ENCODE data around the gene STXBP6.
A peak's percentile ranks its signal among the peaks of the same experiment; 100 is the strongest.

Gene STXBP6

GRCh38 chr14:24861083-24861630 lies 188.8 kb downstream of the STXBP6 start:
- Histone ChIP-seq H3K27ac (ENCODE audit: insufficient read depth in 1 of 2, low read depth in 1 of 2, low read length in 2 of 2, poor library complexity in 1 of 2, severe bottlenecking in 2 of 2) (no peak overlapping the region), H3K9me3 (ENCODE audit: control extremely low read depth in 1 of 5, control insufficient read depth in 4 of 5, insufficient read depth in 2 of 5, low read depth in 1 of 5, low read length in 4 of 5) (no peaks in the 10 kb centered on the region), H3K4me3 (ENCODE audit: control insufficient read depth in 1 of 7, extremely low read depth in 1 of 7, insufficient read depth in 4 of 7, low read depth in 2 of 7, low read length in 6 of 7) (no peak overlapping the region), H3K27me3 (replicated peaks in 2 of 5; ENCODE audit: control insufficient read depth in 4 of 5, insufficient read depth in 5 of 5, low read length in 4 of 5) (no peaks in the 10 kb centered on the region), H3K4me1 (ENCODE audit: control extremely low read depth in 1 of 4, control insufficient read depth in 4 of 4, insufficient read depth in 4 of 4, low read length in 3 of 4) (peaks cover 0 to 21% (median 11%) of the 10 kb centered on the region in 4 experiments), H3K36me3 (ENCODE audit: control insufficient read depth in 4 of 4, insufficient read depth in 4 of 4, low read length in 3 of 4) (no peaks in the 10 kb centered on the region)
- ChIA-PET POLR2A (no interaction called here), CTCF (no interaction called here)
- DNase-seq = peak; percentile 11 to 73 (median 54)
- 62% methylated on average over 3 of the region's 4 CpGs for WGBS (ENCODE audit: insufficient coverage)

- no peaks in the 10 kb centered on the region for H3K27me3 ChIP-seq (replicated peaks in 2 of 5; ENCODE audit: control insufficient read depth in 4 of 5, insufficient read depth in 5 of 5, low read length in 4 of 5)
- ChIA-PET POLR2A (interaction anchor here (0.5 kb wide), 1 partner anchor 79 kb away, joined by 8 read pairs; no protein-coding TSS in a partner anchor), CTCF (no interaction called here)
- peaks cover 0 to 21% (median 11%) of the 10 kb centered on the region in 4 experiments for H3K4me1 ChIP-seq (ENCODE audit: control extremely low read depth in 1 of 4, control insufficient read depth in 4 of 4, insufficient read depth in 4 of 4, low read length in 3 of 4)
- WGBS (ENCODE audit: insufficient coverage) = 90% methylated on average over 5 of the region's 5 CpGs
- H3K9me3 ChIP-seq (ENCODE audit: control extremely low read depth in 1 of 5, control insufficient read depth in 4 of 5, insufficient read depth in 2 of 5, low read depth in 1 of 5, low read length in 4 of 5) = no peaks in the 10 kb centered on the region
- H3K27ac ChIP-seq (ENCODE audit: insufficient read depth in 1 of 2, low read depth in 1 of 2, low read length in 2 of 2, poor library complexity in 1 of 2, severe bottlenecking in 2 of 2) = no peak overlapping the region
- DNase-seq = no peak
- no peak overlapping the region for H3K4me3 ChIP-seq (ENCODE audit: control insufficient read depth in 1 of 7, extremely low read depth in 1 of 7, insufficient read depth in 4 of 7, low read depth in 2 of 7, low read length in 6 of 7)
- no peaks in the 10 kb centered on the region for H3K36me3 ChIP-seq (ENCODE audit: control insufficient read depth in 4 of 4, insufficient read depth in 4 of 4, low read length in 3 of 4)
Observed at GRCh38 chr14:24859559-24859958, 190.4 kb downstream of the STXBP6 start.

- DNase-seq = no peak
- ChIA-PET POLR2A (no interaction called here), CTCF (interaction anchor here (0.6 to 1.0 kb wide), 2 partner anchors 13 to 51 kb away, joined by 3 read pairs; no protein-coding TSS in a partner anchor)
- Histone ChIP-seq H3K36me3 (ENCODE audit: control insufficient read depth in 4 of 4, insufficient read depth in 4 of 4, low read length in 3 of 4) (no peaks in the 10 kb centered on the region), H3K4me3 (ENCODE audit: control insufficient read depth in 1 of 7, extremely low read depth in 1 of 7, insufficient read depth in 4 of 7, low read depth in 2 of 7, low read length in 6 of 7) (no peak overlapping the region), H3K9me3 (ENCODE audit: control extremely low read depth in 1 of 5, control insufficient read depth in 4 of 5, insufficient read depth in 2 of 5, low read depth in 1 of 5, low read length in 4 of 5) (no peaks in the 10 kb centered on the region), H3K4me1 (ENCODE audit: control extremely low read depth in 1 of 4, control insufficient read depth in 4 of 4, insufficient read depth in 4 of 4, low read length in 3 of 4) (peaks cover 0 to 14% (median 6%) of the 10 kb centered on the region in 4 experiments), H3K27ac (ENCODE audit: insufficient read depth in 1 of 2, low read depth in 1 of 2, low read length in 2 of 2, poor library complexity in 1 of 2, severe bottlenecking in 2 of 2) (no peak overlapping the region), H3K27me3 (replicated peaks in 2 of 5; ENCODE audit: control insufficient read depth in 4 of 5, insufficient read depth in 5 of 5, low read length in 4 of 5) (no peaks in the 10 kb centered on the region)
- WGBS (ENCODE audit: insufficient coverage) = 100% methylated on average over 1 of the region's 4 CpGs
Observed at GRCh38 chr14:24858684-24859083, 191.3 kb downstream of the STXBP6 start.

GRCh38 chr14:24858052-24858451 lies 191.9 kb downstream of the STXBP6 start:
- Histone ChIP-seq H3K27ac (ENCODE audit: insufficient read depth in 1 of 2, low read depth in 1 of 2, low read length in 2 of 2, poor library complexity in 1 of 2, severe bottlenecking in 2 of 2) (no peak overlapping the region), H3K27me3 (replicated peaks in 2 of 5; ENCODE audit: control insufficient read depth in 4 of 5, insufficient read depth in 5 of 5, low read length in 4 of 5) (no peaks in the 10 kb centered on the region), H3K4me1 (ENCODE audit: control extremely low read depth in 1 of 4, control insufficient read depth in 4 of 4, insufficient read depth in 4 of 4, low read length in 3 of 4) (peaks cover 0 to 11% (median 5%) of the 10 kb centered on the region in 4 experiments), H3K9me3 (ENCODE audit: control extremely low read depth in 1 of 5, control insufficient read depth in 4 of 5, insufficient read depth in 2 of 5, low read depth in 1 of 5, low read length in 4 of 5) (no peaks in the 10 kb centered on the region), H3K36me3 (ENCODE audit: control insufficient read depth in 4 of 4, insufficient read depth in 4 of 4, low read length in 3 of 4) (no peaks in the 10 kb centered on the region), H3K4me3 (ENCODE audit: control insufficient read depth in 1 of 7, extremely low read depth in 1 of 7, insufficient read depth in 4 of 7, low read depth in 2 of 7, low read length in 6 of 7) (no peak overlapping the region)
- DNase-seq = no peak
- ChIA-PET CTCF (interaction anchor here (1.0 kb wide), 1 partner anchor 12 kb away, joined by 3 read pairs; no protein-coding TSS in a partner anchor), POLR2A (no interaction called here)
- WGBS (ENCODE audit: insufficient coverage) = 100% methylated on average over 4 of the region's 4 CpGs

GRCh38 chr14:24857277-24857676 lies 192.7 kb downstream of the STXBP6 start:
- DNase-seq = no peak
- no CpG with 5 or more reads among the region's 1 CpG for WGBS (ENCODE audit: insufficient coverage)
- Histone ChIP-seq H3K36me3 (ENCODE audit: control insufficient read depth in 4 of 4, insufficient read depth in 4 of 4, low read length in 3 of 4) (no peaks in the 10 kb centered on the region), H3K27ac (ENCODE audit: insufficient read depth in 1 of 2, low read depth in 1 of 2, low read length in 2 of 2, poor library complexity in 1 of 2, severe bottlenecking in 2 of 2) (no peak overlapping the region), H3K27me3 (replicated peaks in 2 of 5; ENCODE audit: control insufficient read depth in 4 of 5, insufficient read depth in 5 of 5, low read length in 4 of 5) (no peaks in the 10 kb centered on the region), H3K9me3 (ENCODE audit: control extremely low read depth in 1 of 5, control insufficient read depth in 4 of 5, insufficient read depth in 2 of 5, low read depth in 1 of 5, low read length in 4 of 5) (no peaks in the 10 kb centered on the region), H3K4me3 (ENCODE audit: control insufficient read depth in 1 of 7, extremely low read depth in 1 of 7, insufficient read depth in 4 of 7, low read depth in 2 of 7, low read length in 6 of 7) (no peak overlapping the region), H3K4me1 (ENCODE audit: control extremely low read depth in 1 of 4, control insufficient read depth in 4 of 4, insufficient read depth in 4 of 4, low read length in 3 of 4) (peaks cover 0 to 11% (median 5%) of the 10 kb centered on the region in 4 experiments)
- ChIA-PET POLR2A (no interaction called here), CTCF (no interaction called here)

- ChIA-PET CTCF (interaction anchor here (0.6 kb wide), 1 partner anchor 271 kb away, joined by 3 read pairs; no protein-coding TSS in a partner anchor), POLR2A (no interaction called here)
- Histone ChIP-seq H3K4me3 (ENCODE audit: control insufficient read depth in 1 of 7, extremely low read depth in 1 of 7, insufficient read depth in 4 of 7, low read depth in 2 of 7, low read length in 6 of 7) (no peak overlapping the region), H3K9me3 (ENCODE audit: control extremely low read depth in 1 of 5, control insufficient read depth in 4 of 5, insufficient read depth in 2 of 5, low read depth in 1 of 5, low read length in 4 of 5) (no peaks in the 10 kb centered on the region), H3K27me3 (replicated peaks in 2 of 5; ENCODE audit: control insufficient read depth in 4 of 5, insufficient read depth in 5 of 5, low read length in 4 of 5) (no peaks in the 10 kb centered on the region), H3K27ac (ENCODE audit: insufficient read depth in 1 of 2, low read depth in 1 of 2, low read length in 2 of 2, poor library complexity in 1 of 2, severe bottlenecking in 2 of 2) (no peak overlapping the region), H3K36me3 (ENCODE audit: control insufficient read depth in 4 of 4, insufficient read depth in 4 of 4, low read length in 3 of 4) (no peaks in the 10 kb centered on the region), H3K4me1 (ENCODE audit: control extremely low read depth in 1 of 4, control insufficient read depth in 4 of 4, insufficient read depth in 4 of 4, low read length in 3 of 4) (peaks cover 0 to under 1% (median 0%) of the 10 kb centered on the region in 4 experiments)
- no CpG with 5 or more reads among the region's 2 CpGs for WGBS (ENCODE audit: insufficient coverage)
- DNase-seq = no peak
Observed at GRCh38 chr14:24853446-24853845, 196.5 kb downstream of the STXBP6 start.

- Histone ChIP-seq H3K27me3 (replicated peaks in 2 of 5; ENCODE audit: control insufficient read depth in 4 of 5, insufficient read depth in 5 of 5, low read length in 4 of 5) (no peaks in the 10 kb centered on the region), H3K36me3 (ENCODE audit: control insufficient read depth in 4 of 4, insufficient read depth in 4 of 4, low read length in 3 of 4) (no peaks in the 10 kb centered on the region), H3K4me3 (ENCODE audit: control insufficient read depth in 1 of 7, extremely low read depth in 1 of 7, insufficient read depth in 4 of 7, low read depth in 2 of 7, low read length in 6 of 7) (no peak overlapping the region), H3K4me1 (ENCODE audit: control extremely low read depth in 1 of 4, control insufficient read depth in 4 of 4, insufficient read depth in 4 of 4, low read length in 3 of 4) (no peaks in the 10 kb centered on the region), H3K9me3 (ENCODE audit: control extremely low read depth in 1 of 5, control insufficient read depth in 4 of 5, insufficient read depth in 2 of 5, low read depth in 1 of 5, low read length in 4 of 5) (no peaks in the 10 kb centered on the region), H3K27ac (ENCODE audit: insufficient read depth in 1 of 2, low read depth in 1 of 2, low read length in 2 of 2, poor library complexity in 1 of 2, severe bottlenecking in 2 of 2) (no peak overlapping the region)
- ChIA-PET POLR2A (no interaction called here), CTCF (interaction anchor here (0.7 kb wide), 1 partner anchor 15 kb away, joined by 3 read pairs; no protein-coding TSS in a partner anchor)
- DNase-seq = no peak
- 89% methylated on average over 3 of the region's 6 CpGs for WGBS (ENCODE audit: insufficient coverage)
Observed at GRCh38 chr14:24852312-24853060, 197.5 kb downstream of the STXBP6 start.
